ENCODE measurements around the gene PHKA2.

DNA sequence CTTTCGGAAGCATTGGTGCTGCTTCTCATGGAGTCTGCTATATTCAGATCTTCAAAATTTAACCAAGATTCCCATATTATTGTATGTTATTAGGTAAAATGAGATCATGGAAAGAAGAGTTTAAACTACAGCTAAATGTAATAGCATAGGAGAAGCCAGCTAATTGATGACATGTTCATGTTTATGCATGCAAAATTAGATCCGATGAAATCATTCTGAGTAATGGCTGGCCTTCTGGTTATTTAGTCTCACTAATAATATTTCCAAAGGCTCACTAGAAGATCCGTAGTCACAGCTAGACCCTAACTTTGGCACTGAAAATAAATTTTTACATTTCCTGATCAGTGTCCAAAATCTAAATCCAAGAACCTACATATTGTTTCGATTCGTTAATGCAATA is 19.8 kb upstream of the PHKA2 start:
- TF ChIP-seq, protein P1, sequence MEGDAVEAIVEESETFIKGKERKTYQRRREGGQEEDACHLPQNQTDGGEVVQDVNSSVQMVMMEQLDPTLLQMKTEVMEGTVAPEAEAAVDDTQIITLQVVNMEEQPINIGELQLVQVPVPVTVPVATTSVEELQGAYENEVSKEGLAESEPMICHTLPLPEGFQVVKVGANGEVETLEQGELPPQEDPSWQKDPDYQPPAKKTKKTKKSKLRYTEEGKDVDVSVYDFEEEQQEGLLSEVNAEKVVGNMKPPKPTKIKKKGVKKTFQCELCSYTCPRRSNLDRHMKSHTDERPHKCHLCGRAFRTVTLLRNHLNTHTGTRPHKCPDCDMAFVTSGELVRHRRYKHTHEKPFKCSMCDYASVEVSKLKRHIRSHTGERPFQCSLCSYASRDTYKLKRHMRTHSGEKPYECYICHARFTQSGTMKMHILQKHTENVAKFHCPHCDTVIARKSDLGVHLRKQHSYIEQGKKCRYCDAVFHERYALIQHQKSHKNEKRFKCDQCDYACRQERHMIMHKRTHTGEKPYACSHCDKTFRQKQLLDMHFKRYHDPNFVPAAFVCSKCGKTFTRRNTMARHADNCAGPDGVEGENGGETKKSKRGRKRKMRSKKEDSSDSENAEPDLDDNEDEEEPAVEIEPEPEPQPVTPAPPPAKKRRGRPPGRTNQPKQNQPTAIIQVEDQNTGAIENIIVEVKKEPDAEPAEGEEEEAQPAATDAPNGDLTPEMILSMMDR (IDR thresholded peaks at IDR 0.05 in 8 of 11, conservative IDR thresholded peaks at IDR 0.05 in 3 of 11) = no peak
- TF ChIP-seq POLR2AphosphoS5 (IDR thresholded peaks at IDR 0.05) (no peak), POLR2A (IDR thresholded peaks at IDR 0.05) (no peak)
